ENCODE measurements around the gene BDKRB1. TPM values are rescaled to one million over a fixed set of nuclear protein-coding genes. Genes with fewer than 3 reads are reported as not detected.

BDKRB1 gene
- total RNA-seq, 1 experiment from 2014 or later = 0.11 TPM

- TF ChIP-seq CBFB (CRISPR knock-in tag; IDR thresholded peaks at IDR 0.05; ENCODE audit: low read depth) = no peak
- TF ChIP-seq ZNF423 (CRISPR knock-in tag; IDR thresholded peaks at IDR 0.05) = peak; percentile 31; the same call in 1 of the 2 replicates
- TF ChIP-seq USF2 (CRISPR knock-in tag; IDR thresholded peaks at IDR 0.05) = 0 out of 2 replicates have a peak, but pooled peaks have one; percentile 28
- H3K4me3 Mint-ChIP-seq = no peak overlapping the region
- peak; percentile 62 for DNase-seq (ENCODE audit: low spot score)
- H3K4me1 Mint-ChIP-seq = peaks cover 6% of the 10 kb centered on the region; the same call in 1 of the 2 replicates
- peak; percentile 96 for ATAC-seq
- H3K36me3 Mint-ChIP-seq = peaks cover 4% of the 10 kb centered on the region
- ChIA-PET CTCF (interaction anchor here (0.6 to 1.4 kb wide), 7 partner anchors 21 to 127 kb away, joined by 3 to 8 read pairs (median 3); partner anchors contain the start of gene BDKRB2), POLR2A (no interaction called here)
- H3K27ac Mint-ChIP-seq = no peak overlapping the region; the same call in 1 of the 2 replicates
- H3K9me3 Mint-ChIP-seq = peaks cover 17% of the 10 kb centered on the region
- H3K27me3 Mint-ChIP-seq (ENCODE audit: low read depth) = peaks cover 6% of the 10 kb centered on the region; the same call in 1 of the 2 replicates
These were observed 30.3 kb upstream of the BDKRB1 start for GRCh38 chr14:96225745-96226151.

GRCh38 chr14:96227428-96227827 lies 28.6 kb upstream of the BDKRB1 start:
- ChIA-PET POLR2A (no interaction called here), CTCF (no interaction called here)
- peaks cover 7% of the 10 kb centered on the region for H3K4me1 Mint-ChIP-seq
- ATAC-seq (no peak), DNase-seq (ENCODE audit: low spot score) (no peak)
- peaks cover 4% of the 10 kb centered on the region for H3K36me3 Mint-ChIP-seq
- H3K27ac Mint-ChIP-seq = no peak overlapping the region; the same call in 1 of the 2 replicates
- H3K9me3 Mint-ChIP-seq = peaks cover 17% of the 10 kb centered on the region
- no peak overlapping the region for H3K4me3 Mint-ChIP-seq
- H3K27me3 Mint-ChIP-seq (ENCODE audit: low read depth) = peaks cover 6% of the 10 kb centered on the region; the same call in 1 of the 2 replicates
- TF ChIP-seq ZBTB43 (CRISPR knock-in tag; IDR thresholded peaks at IDR 0.05) (no peak), NR3C1 (CRISPR knock-in tag; conservative IDR thresholded peaks at IDR 0.05; ENCODE audit: low read depth) (no peak), TP53 (CRISPR knock-in tag; IDR thresholded peaks at IDR 0.05) (no peak), ZNF121 (CRISPR knock-in tag; IDR thresholded peaks at IDR 0.05) (no peak), JAZF1 (CRISPR knock-in tag; IDR thresholded peaks at IDR 0.05) (no peak), IRF1 (CRISPR knock-in tag; IDR thresholded peaks at IDR 0.05) (no peak), GABPB1 (CRISPR knock-in tag; IDR thresholded peaks at IDR 0.05) (no peak), ELF4 (CRISPR knock-in tag; IDR thresholded peaks at IDR 0.05; ENCODE audit: low read depth) (no peak), ERG (CRISPR knock-in tag; IDR thresholded peaks at IDR 0.05) (no peak), EMX1 (CRISPR knock-in tag; IDR thresholded peaks at IDR 0.05) (no peak), HMGXB4 (CRISPR knock-in tag; IDR thresholded peaks at IDR 0.05) (no peak)
- TF ChIP-seq, protein P1, sequence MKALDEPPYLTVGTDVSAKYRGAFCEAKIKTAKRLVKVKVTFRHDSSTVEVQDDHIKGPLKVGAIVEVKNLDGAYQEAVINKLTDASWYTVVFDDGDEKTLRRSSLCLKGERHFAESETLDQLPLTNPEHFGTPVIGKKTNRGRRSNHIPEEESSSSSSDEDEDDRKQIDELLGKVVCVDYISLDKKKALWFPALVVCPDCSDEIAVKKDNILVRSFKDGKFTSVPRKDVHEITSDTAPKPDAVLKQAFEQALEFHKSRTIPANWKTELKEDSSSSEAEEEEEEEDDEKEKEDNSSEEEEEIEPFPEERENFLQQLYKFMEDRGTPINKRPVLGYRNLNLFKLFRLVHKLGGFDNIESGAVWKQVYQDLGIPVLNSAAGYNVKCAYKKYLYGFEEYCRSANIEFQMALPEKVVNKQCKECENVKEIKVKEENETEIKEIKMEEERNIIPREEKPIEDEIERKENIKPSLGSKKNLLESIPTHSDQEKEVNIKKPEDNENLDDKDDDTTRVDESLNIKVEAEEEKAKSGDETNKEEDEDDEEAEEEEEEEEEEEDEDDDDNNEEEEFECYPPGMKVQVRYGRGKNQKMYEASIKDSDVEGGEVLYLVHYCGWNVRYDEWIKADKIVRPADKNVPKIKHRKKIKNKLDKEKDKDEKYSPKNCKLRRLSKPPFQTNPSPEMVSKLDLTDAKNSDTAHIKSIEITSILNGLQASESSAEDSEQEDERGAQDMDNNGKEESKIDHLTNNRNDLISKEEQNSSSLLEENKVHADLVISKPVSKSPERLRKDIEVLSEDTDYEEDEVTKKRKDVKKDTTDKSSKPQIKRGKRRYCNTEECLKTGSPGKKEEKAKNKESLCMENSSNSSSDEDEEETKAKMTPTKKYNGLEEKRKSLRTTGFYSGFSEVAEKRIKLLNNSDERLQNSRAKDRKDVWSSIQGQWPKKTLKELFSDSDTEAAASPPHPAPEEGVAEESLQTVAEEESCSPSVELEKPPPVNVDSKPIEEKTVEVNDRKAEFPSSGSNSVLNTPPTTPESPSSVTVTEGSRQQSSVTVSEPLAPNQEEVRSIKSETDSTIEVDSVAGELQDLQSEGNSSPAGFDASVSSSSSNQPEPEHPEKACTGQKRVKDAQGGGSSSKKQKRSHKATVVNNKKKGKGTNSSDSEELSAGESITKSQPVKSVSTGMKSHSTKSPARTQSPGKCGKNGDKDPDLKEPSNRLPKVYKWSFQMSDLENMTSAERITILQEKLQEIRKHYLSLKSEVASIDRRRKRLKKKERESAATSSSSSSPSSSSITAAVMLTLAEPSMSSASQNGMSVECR (CRISPR knock-in tag; IDR thresholded peaks at IDR 0.05; ENCODE audit: borderline replicate concordance) = no peak
- TF ChIP-seq, protein P2, sequence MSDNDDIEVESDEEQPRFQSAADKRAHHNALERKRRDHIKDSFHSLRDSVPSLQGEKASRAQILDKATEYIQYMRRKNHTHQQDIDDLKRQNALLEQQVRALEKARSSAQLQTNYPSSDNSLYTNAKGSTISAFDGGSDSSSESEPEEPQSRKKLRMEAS (CRISPR knock-in tag; IDR thresholded peaks at IDR 0.05) = no peak
- TF ChIP-seq, protein P3, sequence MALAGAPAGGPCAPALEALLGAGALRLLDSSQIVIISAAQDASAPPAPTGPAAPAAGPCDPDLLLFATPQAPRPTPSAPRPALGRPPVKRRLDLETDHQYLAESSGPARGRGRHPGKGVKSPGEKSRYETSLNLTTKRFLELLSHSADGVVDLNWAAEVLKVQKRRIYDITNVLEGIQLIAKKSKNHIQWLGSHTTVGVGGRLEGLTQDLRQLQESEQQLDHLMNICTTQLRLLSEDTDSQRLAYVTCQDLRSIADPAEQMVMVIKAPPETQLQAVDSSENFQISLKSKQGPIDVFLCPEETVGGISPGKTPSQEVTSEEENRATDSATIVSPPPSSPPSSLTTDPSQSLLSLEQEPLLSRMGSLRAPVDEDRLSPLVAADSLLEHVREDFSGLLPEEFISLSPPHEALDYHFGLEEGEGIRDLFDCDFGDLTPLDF (CRISPR knock-in tag; IDR thresholded peaks at IDR 0.05) = no peak
- TF ChIP-seq, protein P4, sequence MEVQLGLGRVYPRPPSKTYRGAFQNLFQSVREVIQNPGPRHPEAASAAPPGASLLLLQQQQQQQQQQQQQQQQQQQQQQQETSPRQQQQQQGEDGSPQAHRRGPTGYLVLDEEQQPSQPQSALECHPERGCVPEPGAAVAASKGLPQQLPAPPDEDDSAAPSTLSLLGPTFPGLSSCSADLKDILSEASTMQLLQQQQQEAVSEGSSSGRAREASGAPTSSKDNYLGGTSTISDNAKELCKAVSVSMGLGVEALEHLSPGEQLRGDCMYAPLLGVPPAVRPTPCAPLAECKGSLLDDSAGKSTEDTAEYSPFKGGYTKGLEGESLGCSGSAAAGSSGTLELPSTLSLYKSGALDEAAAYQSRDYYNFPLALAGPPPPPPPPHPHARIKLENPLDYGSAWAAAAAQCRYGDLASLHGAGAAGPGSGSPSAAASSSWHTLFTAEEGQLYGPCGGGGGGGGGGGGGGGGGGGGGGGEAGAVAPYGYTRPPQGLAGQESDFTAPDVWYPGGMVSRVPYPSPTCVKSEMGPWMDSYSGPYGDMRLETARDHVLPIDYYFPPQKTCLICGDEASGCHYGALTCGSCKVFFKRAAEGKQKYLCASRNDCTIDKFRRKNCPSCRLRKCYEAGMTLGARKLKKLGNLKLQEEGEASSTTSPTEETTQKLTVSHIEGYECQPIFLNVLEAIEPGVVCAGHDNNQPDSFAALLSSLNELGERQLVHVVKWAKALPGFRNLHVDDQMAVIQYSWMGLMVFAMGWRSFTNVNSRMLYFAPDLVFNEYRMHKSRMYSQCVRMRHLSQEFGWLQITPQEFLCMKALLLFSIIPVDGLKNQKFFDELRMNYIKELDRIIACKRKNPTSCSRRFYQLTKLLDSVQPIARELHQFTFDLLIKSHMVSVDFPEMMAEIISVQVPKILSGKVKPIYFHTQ (CRISPR knock-in tag; IDR thresholded peaks at IDR 0.05) = no peak
- TF ChIP-seq, protein P5, sequence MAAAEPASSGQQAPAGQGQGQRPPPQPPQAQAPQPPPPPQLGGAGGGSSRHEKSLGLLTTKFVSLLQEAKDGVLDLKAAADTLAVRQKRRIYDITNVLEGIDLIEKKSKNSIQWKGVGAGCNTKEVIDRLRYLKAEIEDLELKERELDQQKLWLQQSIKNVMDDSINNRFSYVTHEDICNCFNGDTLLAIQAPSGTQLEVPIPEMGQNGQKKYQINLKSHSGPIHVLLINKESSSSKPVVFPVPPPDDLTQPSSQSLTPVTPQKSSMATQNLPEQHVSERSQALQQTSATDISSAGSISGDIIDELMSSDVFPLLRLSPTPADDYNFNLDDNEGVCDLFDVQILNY (CRISPR knock-in tag; IDR thresholded peaks at IDR 0.05) = no peak

All from WTC11 (cell line).